ENCODE measurements around the gene PPP6R2. TPM values are rescaled to one million over a fixed set of nuclear protein-coding genes. Genes with fewer than 3 reads are reported as not detected.

Gene PPP6R2
- total and polyA plus RNA-seq, 2 of the 4 experiments (the other 2 are of a cell fraction), result 49.2 to 51.6 TPM

DNA sequence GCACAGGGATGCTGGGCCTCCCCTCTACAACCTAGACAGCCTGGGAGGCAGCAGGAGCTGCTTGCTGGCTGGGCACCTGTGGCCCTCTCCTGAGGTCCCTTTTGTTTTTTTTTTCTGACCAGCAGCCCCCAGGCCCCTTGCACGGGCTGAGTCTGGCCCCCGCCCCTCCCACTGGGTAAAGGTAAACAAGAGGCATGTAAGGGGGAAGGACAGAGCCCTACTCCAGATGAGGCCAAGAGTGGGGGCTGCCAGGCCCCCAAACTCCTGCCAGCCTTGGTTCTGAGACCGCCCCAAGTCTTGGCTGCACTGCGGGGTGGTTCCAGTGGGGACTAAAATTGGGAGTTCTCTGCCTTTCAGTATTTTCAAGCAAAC is 44.9 kb upstream of the PPP6R2 start:
- Histone ChIP-seq H3K4me3 (ENCODE audit: insufficient read depth, low read depth, low read length) (no peak overlapping the region), H2BK20ac (ENCODE audit: low read depth, low read length) (no peak overlapping the region), H3K4me2 (ENCODE audit: low read depth, low read length) (no peak overlapping the region), H2AK9ac (replicated peaks; ENCODE audit: low read depth, low read length, poor library complexity) (no peak overlapping the region), H3K9me1 (ENCODE audit: insufficient read depth, low read length) (peaks cover 7% of the 10 kb centered on the region), H2AK5ac (ENCODE audit: low read depth, low read length) (no peak overlapping the region), H4K20me1 (ENCODE audit: insufficient read depth, low read length) (peaks cover 88% of the 10 kb centered on the region), H3K79me1 (ENCODE audit: low read depth in 1 of 2, low read length in 2 of 2) (peaks cover 4 to 52% of the 10 kb centered on the region in 2 experiments; a peak in 3 of 4 replicates), H2BK15ac (ENCODE audit: low read depth, low read length) (no peak overlapping the region), H3K27me3 (ENCODE audit: control insufficient read depth, insufficient read depth, low read length) (no peaks in the 10 kb centered on the region), H3K4ac (ENCODE audit: low read depth, low read length) (no peak overlapping the region), H4K8ac (ENCODE audit: low read depth in 2 of 2, low read length in 2 of 2) (no peak overlapping the region), H3K14ac (replicated peaks; ENCODE audit: low read depth, low read length) (no peak overlapping the region), H3K18ac (ENCODE audit: low read depth, low read length) (no peak overlapping the region), H2BK120ac (ENCODE audit: low read depth, low read length) (no peak overlapping the region), H3K9ac (ENCODE audit: low read depth, low read length) (no peak overlapping the region), H3K27ac (ENCODE audit: insufficient read depth, low read length) (no peak overlapping the region), H3K36me3 (ENCODE audit: control insufficient read depth, insufficient read depth, low read length) (peaks cover 13% of the 10 kb centered on the region), H3K56ac (ENCODE audit: extremely low read depth, insufficient read depth, low read length) (no peak overlapping the region), H2AFZ (replicated peaks; ENCODE audit: low read length, poor library complexity) (no peak overlapping the region), H4K5ac (ENCODE audit: low read depth, low read length) (no peak overlapping the region), H2BK5ac (ENCODE audit: low read depth, low read length, poor library complexity, severe bottlenecking) (no peak overlapping the region), H4K91ac (ENCODE audit: insufficient read depth, low read depth, low read length) (no peak overlapping the region), H3K23ac (ENCODE audit: low read depth, low read length) (no peak overlapping the region; the same call in 1 of the 2 replicates), H3K4me1 (ENCODE audit: control insufficient read depth, insufficient read depth, low read length) (peaks cover 63% of the 10 kb centered on the region), H3K9me3 (ENCODE audit: control insufficient read depth, insufficient read depth, low read length) (no peaks in the 10 kb centered on the region)
- no peak for DNase-seq
- no peak for ATAC-seq (ENCODE audit: low read depth)
- intact Hi-C loops (cut with micrococcal nuclease), result no loop called here
- in situ Hi-C loops (cut with MboI; ENCODE audit: low sequenced_read_pairs), result no loop called here
- ChIA-PET CTCF (no interaction called here), POLR2A (ENCODE audit: unreplicated experiment) (no interaction called here)
- BruUV-seq (replicated peaks), result no TSS peak
- WGBS, 2 experiments (ENCODE audit: extremely low coverage in 2 of 2, insufficient read length in 1 of 2), result 100% methylated on average over 2 of the region's 4 CpGs; no CpG with 5 or more reads in 1 of the 2 experiments
- no peak for TF ChIP-seq NFE2L2 (IDR thresholded peaks at IDR 0.05; ENCODE audit: low read depth, low read length)
- TF ChIP-seq RCOR1 (IDR thresholded peaks at IDR 0.05; ENCODE audit: insufficient replicate concordance, low read length), result no peak
- no peak for TF ChIP-seq CEBPB (IDR thresholded peaks at IDR 0.05; ENCODE audit: low read depth, low read length)
- no peak for TF ChIP-seq FOS (IDR thresholded peaks at IDR 0.05; ENCODE audit: low read depth, low read length)
- TF ChIP-seq CHD1 (IDR thresholded peaks at IDR 0.05; ENCODE audit: low read depth, low read length), result no peak
- TF ChIP-seq SMC3 (IDR thresholded peaks at IDR 0.05; ENCODE audit: low read depth, low read length), result no peak
- TF ChIP-seq, protein P1, sequence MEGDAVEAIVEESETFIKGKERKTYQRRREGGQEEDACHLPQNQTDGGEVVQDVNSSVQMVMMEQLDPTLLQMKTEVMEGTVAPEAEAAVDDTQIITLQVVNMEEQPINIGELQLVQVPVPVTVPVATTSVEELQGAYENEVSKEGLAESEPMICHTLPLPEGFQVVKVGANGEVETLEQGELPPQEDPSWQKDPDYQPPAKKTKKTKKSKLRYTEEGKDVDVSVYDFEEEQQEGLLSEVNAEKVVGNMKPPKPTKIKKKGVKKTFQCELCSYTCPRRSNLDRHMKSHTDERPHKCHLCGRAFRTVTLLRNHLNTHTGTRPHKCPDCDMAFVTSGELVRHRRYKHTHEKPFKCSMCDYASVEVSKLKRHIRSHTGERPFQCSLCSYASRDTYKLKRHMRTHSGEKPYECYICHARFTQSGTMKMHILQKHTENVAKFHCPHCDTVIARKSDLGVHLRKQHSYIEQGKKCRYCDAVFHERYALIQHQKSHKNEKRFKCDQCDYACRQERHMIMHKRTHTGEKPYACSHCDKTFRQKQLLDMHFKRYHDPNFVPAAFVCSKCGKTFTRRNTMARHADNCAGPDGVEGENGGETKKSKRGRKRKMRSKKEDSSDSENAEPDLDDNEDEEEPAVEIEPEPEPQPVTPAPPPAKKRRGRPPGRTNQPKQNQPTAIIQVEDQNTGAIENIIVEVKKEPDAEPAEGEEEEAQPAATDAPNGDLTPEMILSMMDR (conservative IDR thresholded peaks at IDR 0.05; ENCODE audit: low read depth, low read length), result no peak
- no peak for TF ChIP-seq MAFK (IDR thresholded peaks at IDR 0.05; ENCODE audit: low read depth, low read length)
- TF ChIP-seq MAZ (IDR thresholded peaks at IDR 0.05; ENCODE audit: borderline replicate concordance, low read depth, low read length), result no peak
- no peak for TF ChIP-seq RFX5 (IDR thresholded peaks at IDR 0.05; ENCODE audit: low read depth, low read length)
- no peak for TF ChIP-seq BHLHE40 (IDR thresholded peaks at IDR 0.05; ENCODE audit: low read depth, low read length)
- TF ChIP-seq MXI1 (IDR thresholded peaks at IDR 0.05; ENCODE audit: borderline replicate concordance, low read depth, low read length), result no peak
- no peak for TF ChIP-seq RAD21 (IDR thresholded peaks at IDR 0.05; ENCODE audit: low read length)
- TF ChIP-seq, protein P2, sequence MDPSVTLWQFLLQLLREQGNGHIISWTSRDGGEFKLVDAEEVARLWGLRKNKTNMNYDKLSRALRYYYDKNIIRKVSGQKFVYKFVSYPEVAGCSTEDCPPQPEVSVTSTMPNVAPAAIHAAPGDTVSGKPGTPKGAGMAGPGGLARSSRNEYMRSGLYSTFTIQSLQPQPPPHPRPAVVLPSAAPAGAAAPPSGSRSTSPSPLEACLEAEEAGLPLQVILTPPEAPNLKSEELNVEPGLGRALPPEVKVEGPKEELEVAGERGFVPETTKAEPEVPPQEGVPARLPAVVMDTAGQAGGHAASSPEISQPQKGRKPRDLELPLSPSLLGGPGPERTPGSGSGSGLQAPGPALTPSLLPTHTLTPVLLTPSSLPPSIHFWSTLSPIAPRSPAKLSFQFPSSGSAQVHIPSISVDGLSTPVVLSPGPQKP (IDR thresholded peaks at IDR 0.05; ENCODE audit: borderline replicate concordance, low read depth, low read length), result no peak
- TF ChIP-seq, protein P3, sequence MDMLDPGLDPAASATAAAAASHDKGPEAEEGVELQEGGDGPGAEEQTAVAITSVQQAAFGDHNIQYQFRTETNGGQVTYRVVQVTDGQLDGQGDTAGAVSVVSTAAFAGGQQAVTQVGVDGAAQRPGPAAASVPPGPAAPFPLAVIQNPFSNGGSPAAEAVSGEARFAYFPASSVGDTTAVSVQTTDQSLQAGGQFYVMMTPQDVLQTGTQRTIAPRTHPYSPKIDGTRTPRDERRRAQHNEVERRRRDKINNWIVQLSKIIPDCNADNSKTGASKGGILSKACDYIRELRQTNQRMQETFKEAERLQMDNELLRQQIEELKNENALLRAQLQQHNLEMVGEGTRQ (IDR thresholded peaks at IDR 0.05; ENCODE audit: low read depth, low read length), result no peak
- TF ChIP-seq POLR2A (IDR thresholded peaks at IDR 0.05; ENCODE audit: low read depth, low read length), result no peak
- dilution Hi-C loops (cut with HindIII; ENCODE audit: low sequenced_read_pairs, unreplicated experiment), result no loop called here
